ENCODE results near the gene LGALS7B. TPM values are rescaled to one million over a fixed set of nuclear protein-coding genes. Genes with fewer than 3 reads are reported as not detected.

LGALS7B gene
- total and polyA plus RNA-seq, 10 of the 15 experiments (the other 5 are each of a cell fraction or from before 2014, with no cell fraction given): not detected

DNA sequence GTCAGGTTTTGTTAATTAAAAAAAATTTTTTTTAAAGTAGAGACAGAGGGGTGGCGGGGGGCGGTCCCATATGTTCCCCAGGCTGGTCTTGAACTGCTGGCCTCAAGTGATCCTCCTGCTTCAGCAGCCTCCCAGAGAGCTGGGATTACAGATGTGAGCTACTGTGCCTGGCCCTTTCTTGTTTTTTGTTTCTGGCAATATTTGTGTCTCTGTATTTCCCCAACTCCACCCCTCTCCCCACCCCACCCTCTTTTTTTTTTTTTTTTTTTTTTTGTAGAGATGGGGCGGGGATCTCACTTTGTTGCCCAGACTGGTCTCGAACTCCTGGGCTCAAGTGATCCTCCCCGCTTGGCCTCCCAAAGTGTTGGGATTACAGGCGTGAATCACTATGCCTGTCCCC is 44.1 kb upstream of the LGALS7B start:
- ChIA-PET POLR2A (no interaction called here), RAD21 (ENCODE audit: unreplicated experiment) (no interaction called here), CTCF (no interaction called here), SMC1A (ENCODE audit: uncharacterized antibody, unreplicated experiment) (interaction anchor here (1.2 kb wide), 1 partner anchor 342 kb away, joined by 4 read pairs; the partner anchor contains the start of gene FAM98C)
- DNase-seq (ENCODE audit: low read depth, low spot score) (no peak), FAIRE-seq (no peak), ATAC-seq (no peak)
- Histone ChIP-seq H3K27me3 (replicated peaks in 1 of 2; ENCODE audit: control insufficient read depth in 2 of 2, insufficient read depth in 2 of 2, low read length in 1 of 2) (no peaks in the 10 kb centered on the region), H3K9ac (ENCODE audit: control insufficient read depth, insufficient read depth, low read length) (no peak overlapping the region), H2AFZ (ENCODE audit: control insufficient read depth, low read depth, low read length) (no peak overlapping the region), H3K9me3 (replicated peaks; ENCODE audit: control insufficient read depth, insufficient read depth, low read length) (no peaks in the 10 kb centered on the region), H3K4me1 (ENCODE audit: control insufficient read depth, insufficient read depth, low read length) (no peaks in the 10 kb centered on the region), H3K79me2 (ENCODE audit: control insufficient read depth, insufficient read depth, low read length) (no peaks in the 10 kb centered on the region), H3K4me3 (no peak overlapping the region), H3K27ac (ENCODE audit: control insufficient read depth, insufficient read depth) (no peak overlapping the region), H4K20me1 (ENCODE audit: control insufficient read depth, insufficient read depth) (no peaks in the 10 kb centered on the region), H3K36me3 (ENCODE audit: control insufficient read depth in 2 of 2, insufficient read depth in 2 of 2, low read length in 1 of 2) (no peaks in the 10 kb centered on the region), H3K4me2 (ENCODE audit: control insufficient read depth, insufficient read depth) (no peak overlapping the region)
- WGBS (ENCODE audit: insufficient coverage, insufficient replicate concordance, low lambda C conversion rate, missing lambda C conversion rate): 69% methylated on average over 4 of the region's 6 CpGs
- no TSS peak for BruUV-seq (replicated peaks)
- in situ Hi-C loops (cut with MboI) (no loop called here), intact Hi-C loops (cut with micrococcal nuclease; ENCODE audit: unreplicated experiment) (no loop called here)
- no peak for TF ChIP-seq NFIC (IDR thresholded peaks at IDR 0.05; ENCODE audit: low read depth, low read length)
- TF ChIP-seq CREB1 (IDR thresholded peaks at IDR 0.05; ENCODE audit: low read depth): no peak
- no peak for TF ChIP-seq IKZF1 (conservative IDR thresholded peaks at IDR 0.05)
- TF ChIP-seq POLR2AphosphoS5 (IDR thresholded peaks at IDR 0.05; ENCODE audit: low read length): no peak
- TF ChIP-seq BHLHE40 (IDR thresholded peaks at IDR 0.05; ENCODE audit: borderline replicate concordance in 1 of 2, low read depth in 2 of 2, low read length in 1 of 2): no peak
- TF ChIP-seq, protein P1, sequence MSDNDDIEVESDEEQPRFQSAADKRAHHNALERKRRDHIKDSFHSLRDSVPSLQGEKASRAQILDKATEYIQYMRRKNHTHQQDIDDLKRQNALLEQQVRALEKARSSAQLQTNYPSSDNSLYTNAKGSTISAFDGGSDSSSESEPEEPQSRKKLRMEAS (IDR thresholded peaks at IDR 0.05; ENCODE audit: low read depth, low read length): no peak
- TF ChIP-seq, protein P2, sequence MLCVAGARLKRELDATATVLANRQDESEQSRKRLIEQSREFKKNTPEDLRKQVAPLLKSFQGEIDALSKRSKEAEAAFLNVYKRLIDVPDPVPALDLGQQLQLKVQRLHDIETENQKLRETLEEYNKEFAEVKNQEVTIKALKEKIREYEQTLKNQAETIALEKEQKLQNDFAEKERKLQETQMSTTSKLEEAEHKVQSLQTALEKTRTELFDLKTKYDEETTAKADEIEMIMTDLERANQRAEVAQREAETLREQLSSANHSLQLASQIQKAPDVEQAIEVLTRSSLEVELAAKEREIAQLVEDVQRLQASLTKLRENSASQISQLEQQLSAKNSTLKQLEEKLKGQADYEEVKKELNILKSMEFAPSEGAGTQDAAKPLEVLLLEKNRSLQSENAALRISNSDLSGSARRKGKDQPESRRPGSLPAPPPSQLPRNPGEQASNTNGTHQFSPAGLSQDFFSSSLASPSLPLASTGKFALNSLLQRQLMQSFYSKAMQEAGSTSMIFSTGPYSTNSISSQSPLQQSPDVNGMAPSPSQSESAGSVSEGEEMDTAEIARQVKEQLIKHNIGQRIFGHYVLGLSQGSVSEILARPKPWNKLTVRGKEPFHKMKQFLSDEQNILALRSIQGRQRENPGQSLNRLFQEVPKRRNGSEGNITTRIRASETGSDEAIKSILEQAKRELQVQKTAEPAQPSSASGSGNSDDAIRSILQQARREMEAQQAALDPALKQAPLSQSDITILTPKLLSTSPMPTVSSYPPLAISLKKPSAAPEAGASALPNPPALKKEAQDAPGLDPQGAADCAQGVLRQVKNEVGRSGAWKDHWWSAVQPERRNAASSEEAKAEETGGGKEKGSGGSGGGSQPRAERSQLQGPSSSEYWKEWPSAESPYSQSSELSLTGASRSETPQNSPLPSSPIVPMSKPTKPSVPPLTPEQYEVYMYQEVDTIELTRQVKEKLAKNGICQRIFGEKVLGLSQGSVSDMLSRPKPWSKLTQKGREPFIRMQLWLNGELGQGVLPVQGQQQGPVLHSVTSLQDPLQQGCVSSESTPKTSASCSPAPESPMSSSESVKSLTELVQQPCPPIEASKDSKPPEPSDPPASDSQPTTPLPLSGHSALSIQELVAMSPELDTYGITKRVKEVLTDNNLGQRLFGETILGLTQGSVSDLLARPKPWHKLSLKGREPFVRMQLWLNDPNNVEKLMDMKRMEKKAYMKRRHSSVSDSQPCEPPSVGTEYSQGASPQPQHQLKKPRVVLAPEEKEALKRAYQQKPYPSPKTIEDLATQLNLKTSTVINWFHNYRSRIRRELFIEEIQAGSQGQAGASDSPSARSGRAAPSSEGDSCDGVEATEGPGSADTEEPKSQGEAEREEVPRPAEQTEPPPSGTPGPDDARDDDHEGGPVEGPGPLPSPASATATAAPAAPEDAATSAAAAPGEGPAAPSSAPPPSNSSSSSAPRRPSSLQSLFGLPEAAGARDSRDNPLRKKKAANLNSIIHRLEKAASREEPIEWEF (IDR thresholded peaks at IDR 0.05; ENCODE audit: insufficient replicate concordance, low read depth, low read length): no peak
- TF ChIP-seq, protein P3, sequence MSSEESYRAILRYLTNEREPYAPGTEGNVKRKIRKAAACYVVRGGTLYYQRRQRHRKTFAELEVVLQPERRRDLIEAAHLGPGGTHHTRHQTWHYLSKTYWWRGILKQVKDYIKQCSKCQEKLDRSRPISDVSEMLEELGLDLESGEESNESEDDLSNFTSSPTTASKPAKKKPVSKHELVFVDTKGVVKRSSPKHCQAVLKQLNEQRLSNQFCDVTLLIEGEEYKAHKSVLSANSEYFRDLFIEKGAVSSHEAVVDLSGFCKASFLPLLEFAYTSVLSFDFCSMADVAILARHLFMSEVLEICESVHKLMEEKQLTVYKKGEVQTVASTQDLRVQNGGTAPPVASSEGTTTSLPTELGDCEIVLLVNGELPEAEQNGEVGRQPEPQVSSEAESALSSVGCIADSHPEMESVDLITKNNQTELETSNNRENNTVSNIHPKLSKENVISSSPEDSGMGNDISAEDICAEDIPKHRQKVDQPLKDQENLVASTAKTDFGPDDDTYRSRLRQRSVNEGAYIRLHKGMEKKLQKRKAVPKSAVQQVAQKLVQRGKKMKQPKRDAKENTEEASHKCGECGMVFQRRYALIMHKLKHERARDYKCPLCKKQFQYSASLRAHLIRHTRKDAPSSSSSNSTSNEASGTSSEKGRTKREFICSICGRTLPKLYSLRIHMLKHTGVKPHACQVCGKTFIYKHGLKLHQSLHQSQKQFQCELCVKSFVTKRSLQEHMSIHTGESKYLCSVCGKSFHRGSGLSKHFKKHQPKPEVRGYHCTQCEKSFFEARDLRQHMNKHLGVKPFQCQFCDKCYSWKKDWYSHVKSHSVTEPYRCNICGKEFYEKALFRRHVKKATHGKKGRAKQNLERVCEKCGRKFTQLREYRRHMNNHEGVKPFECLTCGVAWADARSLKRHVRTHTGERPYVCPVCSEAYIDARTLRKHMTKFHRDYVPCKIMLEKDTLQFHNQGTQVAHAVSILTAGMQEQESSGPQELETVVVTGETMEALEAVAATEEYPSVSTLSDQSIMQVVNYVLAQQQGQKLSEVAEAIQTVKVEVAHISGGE (CRISPR knock-in tag; IDR thresholded peaks at IDR 0.05): no peak
- TF ChIP-seq ZNF384 (IDR thresholded peaks at IDR 0.05; ENCODE audit: borderline replicate concordance, low read depth, low read length): no peak
- no peak for TF ChIP-seq ZNF622 (IDR thresholded peaks at IDR 0.05)
- TF ChIP-seq RAD51 (IDR thresholded peaks at IDR 0.05): no peak
- TF ChIP-seq, protein P4, sequence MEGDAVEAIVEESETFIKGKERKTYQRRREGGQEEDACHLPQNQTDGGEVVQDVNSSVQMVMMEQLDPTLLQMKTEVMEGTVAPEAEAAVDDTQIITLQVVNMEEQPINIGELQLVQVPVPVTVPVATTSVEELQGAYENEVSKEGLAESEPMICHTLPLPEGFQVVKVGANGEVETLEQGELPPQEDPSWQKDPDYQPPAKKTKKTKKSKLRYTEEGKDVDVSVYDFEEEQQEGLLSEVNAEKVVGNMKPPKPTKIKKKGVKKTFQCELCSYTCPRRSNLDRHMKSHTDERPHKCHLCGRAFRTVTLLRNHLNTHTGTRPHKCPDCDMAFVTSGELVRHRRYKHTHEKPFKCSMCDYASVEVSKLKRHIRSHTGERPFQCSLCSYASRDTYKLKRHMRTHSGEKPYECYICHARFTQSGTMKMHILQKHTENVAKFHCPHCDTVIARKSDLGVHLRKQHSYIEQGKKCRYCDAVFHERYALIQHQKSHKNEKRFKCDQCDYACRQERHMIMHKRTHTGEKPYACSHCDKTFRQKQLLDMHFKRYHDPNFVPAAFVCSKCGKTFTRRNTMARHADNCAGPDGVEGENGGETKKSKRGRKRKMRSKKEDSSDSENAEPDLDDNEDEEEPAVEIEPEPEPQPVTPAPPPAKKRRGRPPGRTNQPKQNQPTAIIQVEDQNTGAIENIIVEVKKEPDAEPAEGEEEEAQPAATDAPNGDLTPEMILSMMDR (IDR thresholded peaks at IDR 0.05 in 2 of 3, conservative IDR thresholded peaks at IDR 0.05 in 1 of 3; ENCODE audit: control insufficient read depth in 2 of 3, extremely low read depth in 1 of 3, insufficient read depth in 1 of 3, low read depth in 3 of 3, low read length in 3 of 3): no peak
- TF ChIP-seq CBX3 (IDR thresholded peaks at IDR 0.05; ENCODE audit: borderline replicate concordance, low read depth): no peak

Data from GM12878 (cell line).